ENCODE measurements around the gene LAMA3.

LAMA3 gene

DNA sequence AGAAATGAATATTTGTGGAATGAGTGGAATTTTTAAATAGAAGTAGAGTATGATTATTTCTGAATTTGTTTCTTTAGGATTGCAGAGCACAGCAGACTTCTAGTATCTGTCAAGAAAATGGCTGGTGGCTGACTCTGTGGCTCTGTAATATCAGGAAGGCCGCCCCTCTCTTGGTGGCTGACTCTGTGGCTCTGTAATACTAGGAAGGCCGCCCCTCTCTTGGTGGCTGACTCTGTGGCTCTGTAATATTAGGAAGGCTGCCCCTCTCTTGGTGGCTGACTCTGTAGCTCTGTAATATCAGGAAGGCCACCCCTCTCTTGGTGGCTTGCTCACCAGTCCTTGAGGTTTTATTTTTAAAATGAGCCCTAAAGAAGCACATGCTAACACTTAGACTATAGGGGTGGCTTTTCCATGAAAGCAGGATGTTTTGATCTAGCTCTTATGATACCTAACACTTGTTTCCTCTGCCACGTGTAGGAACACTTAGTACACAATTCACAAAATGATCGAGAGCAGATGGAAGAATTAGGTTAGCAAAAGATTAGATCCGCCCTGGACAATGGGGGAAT lies 240.2 kb downstream of the LAMA3 start:
- Mint-ChIP-seq H3K36me3 (no peaks in the 10 kb centered on the region), H3K27ac (no peak overlapping the region), H3K4me1 (peaks cover 4% of the 10 kb centered on the region), H3K27me3 (no peaks in the 10 kb centered on the region), H3K9me3 (no peaks in the 10 kb centered on the region), H3K4me3 (no peak overlapping the region)
- no peak for ATAC-seq (ENCODE audit: low read depth)
- DNase-seq (ENCODE audit: low spot score in 2 of 2): no peak

DNA sequence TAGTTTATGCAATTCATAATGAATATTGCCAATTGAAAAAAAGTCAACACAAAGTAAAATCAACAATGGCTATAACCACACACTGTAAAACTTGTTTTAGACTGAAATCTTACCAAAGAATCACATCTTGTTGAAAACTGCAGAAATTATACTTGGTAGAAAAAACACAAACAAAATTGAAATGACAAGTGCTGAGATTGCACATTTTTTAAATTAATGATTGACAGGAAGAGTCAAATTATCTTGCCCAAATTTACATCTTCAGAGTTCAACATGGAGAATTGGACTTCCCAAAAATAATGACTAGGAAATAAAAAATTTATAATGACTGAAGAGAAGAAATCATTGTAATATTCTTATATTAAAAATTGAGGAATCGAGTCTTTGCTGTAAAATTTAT lies 240.7 kb downstream of the LAMA3 start:
- H3K9me3 Mint-ChIP-seq: no peaks in the 10 kb centered on the region
- no peak for DNase-seq (ENCODE audit: low spot score in 2 of 2)
- no peaks in the 10 kb centered on the region for H3K27me3 Mint-ChIP-seq
- no peak overlapping the region for H3K4me3 Mint-ChIP-seq
- no peak overlapping the region for H3K27ac Mint-ChIP-seq
- H3K4me1 Mint-ChIP-seq: peaks cover 4% of the 10 kb centered on the region
- no peaks in the 10 kb centered on the region for H3K36me3 Mint-ChIP-seq
- ATAC-seq (ENCODE audit: low read depth): no peak

- no peaks in the 10 kb centered on the region for H3K27me3 Mint-ChIP-seq
- ATAC-seq (ENCODE audit: low read depth): no peak
- peaks cover 4% of the 10 kb centered on the region for H3K4me1 Mint-ChIP-seq
- no peak overlapping the region for H3K27ac Mint-ChIP-seq
- H3K4me3 Mint-ChIP-seq: no peak overlapping the region
- DNase-seq (ENCODE audit: low spot score in 2 of 2): no peak
- no peaks in the 10 kb centered on the region for H3K36me3 Mint-ChIP-seq
- H3K9me3 Mint-ChIP-seq: no peaks in the 10 kb centered on the region
Measured at GRCh38 chr18:23932385-23933067, 243.3 kb downstream of the LAMA3 start.

DNA sequence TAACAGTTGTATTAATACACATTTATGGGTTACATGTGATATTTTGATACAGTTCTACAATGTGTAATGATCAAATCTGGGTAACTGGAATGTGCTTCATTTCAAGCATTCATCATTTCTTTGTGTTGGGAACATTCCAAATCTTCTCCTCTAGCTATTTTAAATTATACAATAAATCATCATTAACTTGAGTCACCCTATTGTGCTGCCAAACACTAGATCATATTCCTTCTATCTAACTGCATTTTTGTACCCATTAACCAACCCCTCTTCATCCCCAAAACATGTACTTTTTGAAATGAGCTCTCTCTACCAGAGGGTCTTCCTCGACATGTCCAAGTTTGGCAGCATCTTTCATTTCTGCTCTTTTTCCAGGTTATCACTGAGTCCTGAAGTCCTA lies 244.2 kb downstream of the LAMA3 start:
- H3K36me3 Mint-ChIP-seq: no peaks in the 10 kb centered on the region
- H3K27me3 Mint-ChIP-seq: no peaks in the 10 kb centered on the region
- no peaks in the 10 kb centered on the region for H3K9me3 Mint-ChIP-seq
- no peak overlapping the region for H3K4me3 Mint-ChIP-seq
- no peak overlapping the region for H3K27ac Mint-ChIP-seq
- peaks cover 10% of the 10 kb centered on the region for H3K4me1 Mint-ChIP-seq
- no peak for ATAC-seq (ENCODE audit: low read depth)
- DNase-seq (ENCODE audit: low spot score in 2 of 2): no peak

DNA sequence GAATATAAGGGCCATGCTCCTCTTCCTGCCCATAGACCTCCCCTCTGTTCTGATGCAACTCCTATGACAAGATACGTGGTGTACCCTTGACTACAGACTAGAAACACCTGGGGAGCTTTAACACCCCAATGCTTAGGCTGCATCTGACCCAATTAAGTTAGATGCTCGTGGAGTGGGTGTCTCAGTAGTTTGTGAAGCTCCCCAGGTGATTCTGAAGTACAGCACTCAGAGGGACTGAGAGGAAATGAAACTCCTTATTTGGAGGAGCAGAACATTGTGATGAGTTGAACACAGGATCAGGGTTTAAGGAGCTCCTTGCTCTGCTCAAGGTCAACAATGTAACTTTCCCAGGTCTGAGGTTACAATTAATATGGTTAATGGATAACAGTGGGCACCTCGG lies 245.0 kb downstream of the LAMA3 start:
- ATAC-seq (ENCODE audit: low read depth): peak; percentile 75

DNA sequence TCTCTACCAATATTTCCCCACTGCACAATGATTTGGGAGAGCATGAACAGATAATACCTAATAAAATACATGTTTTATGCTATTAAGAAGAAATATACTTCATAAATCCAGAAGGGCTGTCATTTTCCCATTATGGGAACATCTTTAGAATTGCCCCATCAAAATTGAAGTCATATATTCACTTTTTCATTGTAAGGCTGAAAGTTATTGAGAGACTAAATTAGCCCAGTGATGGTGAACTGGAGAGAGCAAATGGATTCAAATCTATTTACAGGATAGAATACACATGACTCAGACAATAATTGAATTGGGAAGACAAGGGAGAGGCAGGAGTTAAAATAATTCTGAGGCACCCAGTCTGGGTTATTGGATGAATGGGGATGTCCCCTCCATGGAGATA lies 245.6 kb downstream of the LAMA3 start:
- H3K9me3 Mint-ChIP-seq: no peaks in the 10 kb centered on the region
- no peaks in the 10 kb centered on the region for H3K27me3 Mint-ChIP-seq
- DNase-seq (ENCODE audit: low spot score in 2 of 2): no peak
- H3K27ac Mint-ChIP-seq: no peak overlapping the region
- H3K4me1 Mint-ChIP-seq: peaks cover 12% of the 10 kb centered on the region
- H3K36me3 Mint-ChIP-seq: no peaks in the 10 kb centered on the region
- no peak for ATAC-seq (ENCODE audit: low read depth)
- H3K4me3 Mint-ChIP-seq: no peak overlapping the region

More for the DNA sequence above, 245.0 kb downstream of the LAMA3 start:
- Mint-ChIP-seq H3K36me3 (no peaks in the 10 kb centered on the region), H3K27me3 (no peaks in the 10 kb centered on the region), H3K27ac (no peak overlapping the region), H3K9me3 (no peaks in the 10 kb centered on the region), H3K4me1 (peaks cover 12% of the 10 kb centered on the region), H3K4me3 (no peak overlapping the region)
- peak in 1 of 2 donors; percentile 13 for DNase-seq (ENCODE audit: low spot score in 2 of 2)

DNA sequence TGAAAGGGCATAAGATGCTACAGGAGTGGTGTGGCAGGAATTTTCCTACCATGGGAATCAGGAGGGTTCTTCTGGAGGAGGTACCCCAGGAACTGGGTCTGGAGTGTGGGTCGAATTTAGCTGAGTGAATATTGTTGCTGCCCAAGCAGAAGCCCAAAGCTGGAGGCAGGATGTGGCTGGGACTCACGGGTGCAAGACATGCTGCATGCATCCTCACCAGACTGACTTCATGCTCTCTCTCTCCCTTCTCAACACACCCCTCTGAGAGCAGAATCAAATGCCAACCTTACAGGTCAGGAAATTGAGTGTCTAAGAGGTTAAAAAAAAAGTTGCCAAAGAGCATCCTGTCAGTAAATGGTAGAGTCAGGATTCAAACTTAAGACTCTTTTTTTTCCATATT lies 246.6 kb downstream of the LAMA3 start:
- no peak for ATAC-seq (ENCODE audit: low read depth)
- no peak overlapping the region for H3K4me3 Mint-ChIP-seq
- no peaks in the 10 kb centered on the region for H3K27me3 Mint-ChIP-seq
- H3K4me1 Mint-ChIP-seq: peaks cover 12% of the 10 kb centered on the region
- no peaks in the 10 kb centered on the region for H3K36me3 Mint-ChIP-seq
- H3K27ac Mint-ChIP-seq: no peak overlapping the region
- no peak for DNase-seq (ENCODE audit: low spot score in 2 of 2)
- no peaks in the 10 kb centered on the region for H3K9me3 Mint-ChIP-seq

- no peaks in the 10 kb centered on the region for H3K27me3 Mint-ChIP-seq
- H3K9me3 Mint-ChIP-seq: no peaks in the 10 kb centered on the region
- DNase-seq (ENCODE audit: low spot score in 2 of 2) (no peak), ATAC-seq (ENCODE audit: low read depth) (no peak)
- no peaks in the 10 kb centered on the region for H3K36me3 Mint-ChIP-seq
- no peak overlapping the region for H3K27ac Mint-ChIP-seq
- H3K4me1 Mint-ChIP-seq: peaks cover 12% of the 10 kb centered on the region
- H3K4me3 Mint-ChIP-seq: no peak overlapping the region
Measured at GRCh38 chr18:23936381-23936958, 247.2 kb downstream of the LAMA3 start.

DNA sequence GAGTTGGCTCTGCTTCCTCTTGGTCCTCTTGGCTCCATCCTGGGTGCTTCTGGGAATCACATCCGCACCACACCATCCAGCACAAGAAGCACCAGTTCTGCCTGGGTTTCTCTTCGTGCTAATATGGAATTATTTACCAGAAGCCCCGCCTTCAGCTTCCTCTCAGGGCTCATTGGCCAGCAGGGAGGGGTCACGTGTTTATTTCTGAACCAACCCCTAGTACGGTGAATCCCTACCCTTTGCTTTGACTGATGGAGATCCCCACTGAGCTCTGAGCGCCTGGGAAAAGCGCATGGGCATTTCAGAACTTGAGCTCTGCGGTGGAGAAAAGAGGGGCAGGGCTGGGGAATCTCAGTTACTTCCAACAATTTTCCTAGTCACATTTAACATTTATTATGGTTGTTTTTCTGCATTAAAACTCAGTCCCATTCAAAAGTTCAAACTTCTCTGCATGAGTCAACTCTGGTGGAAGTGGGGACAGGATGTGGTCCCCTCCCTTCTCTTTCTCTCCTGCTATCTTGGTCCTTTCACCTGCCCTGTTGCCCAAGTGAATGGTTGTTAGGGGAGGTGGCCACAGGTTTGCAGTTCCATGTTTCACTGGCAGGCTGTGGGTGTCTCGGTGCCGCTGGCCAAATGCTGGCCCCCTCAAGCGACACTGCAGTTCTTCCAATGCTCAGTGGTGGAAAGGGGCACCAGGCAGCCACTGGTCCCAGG lies 248.9 kb downstream of the LAMA3 start:
- peaks cover 15% of the 10 kb centered on the region for H3K4me1 Mint-ChIP-seq
- ATAC-seq (ENCODE audit: low read depth): no peak
- H3K36me3 Mint-ChIP-seq: no peaks in the 10 kb centered on the region
- H3K9me3 Mint-ChIP-seq: no peaks in the 10 kb centered on the region
- DNase-seq (ENCODE audit: low spot score in 2 of 2): no peak
- peak overlapping the region; percentile 11 for H3K27ac Mint-ChIP-seq
- no peak overlapping the region for H3K4me3 Mint-ChIP-seq
- H3K27me3 Mint-ChIP-seq: no peaks in the 10 kb centered on the region

DNA sequence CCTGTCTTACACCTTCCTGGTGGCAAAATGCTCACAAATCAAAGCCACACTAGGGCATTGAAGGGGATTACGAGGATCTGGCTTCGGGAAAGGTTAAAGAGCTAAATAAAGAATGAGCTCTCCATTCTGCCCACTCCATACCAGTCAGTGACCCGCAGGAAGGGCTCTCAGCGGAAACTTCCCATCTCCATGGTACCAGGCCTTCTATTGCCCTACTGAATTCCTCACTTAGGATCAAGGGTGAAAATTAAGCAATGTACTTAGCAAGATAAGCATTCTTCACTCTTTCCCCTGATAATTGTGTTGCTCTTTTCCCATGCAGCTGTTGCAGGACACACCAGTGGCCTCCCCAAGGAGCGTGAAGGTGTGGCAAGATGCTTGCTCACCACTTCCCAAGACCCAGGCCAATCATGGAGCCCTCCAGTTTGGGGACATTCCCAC lies 249.7 kb downstream of the LAMA3 start:
- Mint-ChIP-seq H3K9me3 (no peaks in the 10 kb centered on the region), H3K4me1 (peaks cover 15% of the 10 kb centered on the region), H3K27ac (peak overlapping the region; percentile 11), H3K36me3 (no peaks in the 10 kb centered on the region), H3K27me3 (no peaks in the 10 kb centered on the region), H3K4me3 (no peak overlapping the region)
- ATAC-seq (ENCODE audit: low read depth) (no peak), DNase-seq (ENCODE audit: low spot score in 2 of 2) (no peak)

DNA sequence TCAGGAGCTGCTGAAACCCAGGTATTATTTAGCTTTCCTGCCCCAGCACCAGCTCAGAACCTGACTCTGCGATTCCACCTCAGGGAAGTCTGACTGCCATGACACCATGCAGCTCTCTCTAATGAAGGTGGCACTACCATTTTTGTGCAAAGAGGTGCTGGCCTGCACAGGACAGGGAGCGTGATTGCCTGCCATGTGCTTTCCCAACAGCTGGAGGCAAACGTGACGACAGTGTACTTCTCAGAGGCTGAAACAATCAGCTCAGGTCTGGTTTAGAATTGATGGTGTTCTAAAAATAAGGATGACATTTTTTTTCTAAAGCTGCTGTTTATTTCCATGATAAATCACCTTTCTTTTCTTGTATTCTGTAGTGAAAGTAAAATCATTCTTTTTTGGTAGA lies 250.1 kb downstream of the LAMA3 start:
- Mint-ChIP-seq H3K27ac (no peak overlapping the region), H3K36me3 (no peaks in the 10 kb centered on the region), H3K27me3 (no peaks in the 10 kb centered on the region), H3K4me3 (no peak overlapping the region), H3K4me1 (peaks cover 11% of the 10 kb centered on the region), H3K9me3 (no peaks in the 10 kb centered on the region)
- ATAC-seq (ENCODE audit: low read depth): no peak
- no peak for DNase-seq (ENCODE audit: low spot score in 2 of 2)

- no peaks in the 10 kb centered on the region for H3K27me3 Mint-ChIP-seq
- DNase-seq (ENCODE audit: low spot score in 2 of 2): no peak
- H3K27ac Mint-ChIP-seq: no peak overlapping the region
- no peak for ATAC-seq (ENCODE audit: low read depth)
- H3K36me3 Mint-ChIP-seq: no peaks in the 10 kb centered on the region
- no peaks in the 10 kb centered on the region for H3K9me3 Mint-ChIP-seq
- peaks cover 10% of the 10 kb centered on the region for H3K4me1 Mint-ChIP-seq
- H3K4me3 Mint-ChIP-seq: no peak overlapping the region
Measured at GRCh38 chr18:23939896-23940295, 250.6 kb downstream of the LAMA3 start.

DNA sequence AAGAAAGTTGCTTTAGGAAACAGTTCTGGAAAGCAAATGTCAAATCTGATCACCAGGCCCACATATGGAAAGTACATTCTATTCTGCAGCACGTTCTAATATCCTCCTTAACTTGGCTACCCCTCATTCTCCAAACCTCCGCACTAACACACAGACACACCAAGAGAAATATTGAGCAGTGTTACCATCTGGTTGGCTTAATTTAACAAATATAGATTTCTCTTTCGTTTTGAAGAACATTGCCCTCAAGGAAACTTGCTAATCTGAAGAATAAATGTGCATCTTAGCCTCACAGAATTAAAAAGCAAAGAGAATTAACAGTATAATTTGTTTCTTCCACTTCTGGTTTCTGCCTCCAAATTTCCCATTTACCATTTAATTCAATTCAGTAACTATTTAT lies 252.5 kb downstream of the LAMA3 start:
- Mint-ChIP-seq H3K36me3 (no peaks in the 10 kb centered on the region), H3K27ac (no peak overlapping the region), H3K4me1 (peaks cover 19% of the 10 kb centered on the region), H3K27me3 (no peaks in the 10 kb centered on the region), H3K9me3 (no peaks in the 10 kb centered on the region), H3K4me3 (no peak overlapping the region)
- DNase-seq (ENCODE audit: low spot score in 2 of 2) (no peak), ATAC-seq (ENCODE audit: low read depth) (no peak)

DNA sequence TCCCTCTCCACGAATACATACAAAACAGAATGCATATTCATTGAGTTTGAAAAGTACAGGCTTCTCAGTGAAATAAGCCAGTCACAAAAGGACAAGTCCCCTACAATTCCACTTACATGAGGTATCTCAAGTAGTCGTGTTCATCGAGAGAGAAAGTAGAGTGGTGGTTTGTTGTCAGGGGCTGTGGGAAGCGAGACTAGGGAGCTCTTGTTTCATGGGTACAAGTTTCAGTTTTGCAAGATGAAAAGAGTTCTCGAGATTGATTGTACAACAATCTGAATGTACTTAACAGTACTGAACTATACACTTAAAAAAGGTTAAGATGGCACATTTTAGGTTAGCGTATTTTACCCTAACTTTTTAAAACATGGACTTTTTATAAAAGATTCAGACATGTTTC lies 253.9 kb downstream of the LAMA3 start:
- DNase-seq (ENCODE audit: low spot score in 2 of 2): no peak
- Mint-ChIP-seq H3K27ac (no peak overlapping the region), H3K36me3 (no peaks in the 10 kb centered on the region), H3K4me1 (peaks cover 17% of the 10 kb centered on the region), H3K4me3 (no peak overlapping the region), H3K9me3 (no peaks in the 10 kb centered on the region), H3K27me3 (no peaks in the 10 kb centered on the region)
- ATAC-seq (ENCODE audit: low read depth): no peak
